Amniotic epithelial cell (primary cell): Measurements from ENCODE around the gene CT45A3.
"Not testable (repeated sequence)": the region's sequence is repeated elsewhere in the genome, so short reads cannot be mapped to it uniquely, and the experiment has no call there.

Source experiments
- DNase-seq: peaks from one replicate; pipeline ENCODE4 v3.0.0-alpha.2; 2010; ENCODE audit warnings: low read depth

CT45A3 gene, protein sequence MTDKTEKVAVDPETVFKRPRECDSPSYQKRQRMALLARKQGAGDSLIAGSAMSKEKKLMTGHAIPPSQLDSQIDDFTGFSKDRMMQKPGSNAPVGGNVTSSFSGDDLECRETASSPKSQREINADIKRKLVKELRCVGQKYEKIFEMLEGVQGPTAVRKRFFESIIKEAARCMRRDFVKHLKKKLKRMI

GRCh38 chrX:135768091-135768490 is at the start of gene CT45A3:
TSS of gene CT45A3 (minus strand) at chrX:135768191. CDS start at chrX:135764444, 3,747 bp downstream.
- not testable (repeated sequence) for DNase-seq

GRCh38 chrX:135802687-135803086 is 34.7 kb upstream of the CT45A3 start, which contains the start of gene CT45A6:
TSS of gene CT45A6 (minus strand) at chrX:135802787. CDS start at chrX:135798993, 3,794 bp downstream.
- not testable (repeated sequence) for DNase-seq

DNA sequence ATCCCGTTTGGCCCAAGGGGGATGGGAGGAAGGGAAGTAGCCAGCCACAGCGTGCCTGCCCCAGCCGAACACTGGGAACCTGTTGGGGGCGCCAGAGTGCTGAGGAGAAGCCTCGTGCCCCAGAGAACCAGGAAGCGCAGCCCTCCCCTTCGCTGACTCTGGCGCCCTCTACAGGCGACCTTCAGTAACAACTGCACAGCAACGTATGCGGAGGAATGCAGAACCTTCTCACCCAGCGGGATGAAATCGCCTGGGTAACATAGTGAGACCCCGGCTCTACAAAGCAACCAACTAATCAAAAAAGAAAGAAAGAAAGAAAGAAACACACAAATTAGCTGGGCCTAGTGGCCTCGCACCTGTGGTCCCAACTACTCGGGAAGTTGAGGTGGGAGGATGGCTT is 17.4 kb upstream of the CT45A3 start, which contains the start of gene CT45A5:
Gene CT45A5 (minus strand): TSS at position 101 of the 400 bp plus-strand sequence. CDS start 3,774 bp downstream, outside the sequence.
- DNase-seq = not testable (repeated sequence)

GRCh38 chrX:135744739-135745138 is 23.3 kb downstream of the CT45A3 start:
- not testable (repeated sequence) for DNase-seq

DNA sequence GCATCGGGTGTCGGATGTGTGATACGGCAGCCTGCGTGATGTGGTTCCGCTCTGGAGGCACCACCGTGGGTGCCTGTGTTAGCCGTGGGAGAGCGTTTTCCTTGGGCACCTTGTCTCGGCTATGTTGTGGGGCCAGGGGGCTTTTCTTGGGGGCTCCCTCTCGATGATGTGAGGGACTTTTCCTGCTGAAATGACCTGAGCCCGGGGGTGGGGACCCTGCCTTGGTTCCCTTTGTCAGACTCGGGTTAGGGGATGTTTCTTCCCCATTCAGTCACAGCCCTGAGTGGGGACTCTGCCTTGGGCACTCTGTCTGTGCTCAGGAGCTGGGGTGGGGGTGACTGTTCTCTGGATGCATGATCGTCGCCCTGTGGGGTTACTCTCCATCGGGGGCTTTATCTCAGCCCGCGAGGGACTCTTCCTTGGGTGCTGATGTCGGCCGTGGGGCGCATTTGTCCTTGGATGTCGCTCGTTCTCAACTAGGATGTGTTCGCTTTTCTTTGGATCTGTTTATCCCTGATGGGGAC is 26.7 kb downstream of the CT45A3 start:
- DNase-seq = no peak

- no peak for DNase-seq
Measured at GRCh38 chrX:135740681-135741149, 27.3 kb downstream of the CT45A3 start.

DNA sequence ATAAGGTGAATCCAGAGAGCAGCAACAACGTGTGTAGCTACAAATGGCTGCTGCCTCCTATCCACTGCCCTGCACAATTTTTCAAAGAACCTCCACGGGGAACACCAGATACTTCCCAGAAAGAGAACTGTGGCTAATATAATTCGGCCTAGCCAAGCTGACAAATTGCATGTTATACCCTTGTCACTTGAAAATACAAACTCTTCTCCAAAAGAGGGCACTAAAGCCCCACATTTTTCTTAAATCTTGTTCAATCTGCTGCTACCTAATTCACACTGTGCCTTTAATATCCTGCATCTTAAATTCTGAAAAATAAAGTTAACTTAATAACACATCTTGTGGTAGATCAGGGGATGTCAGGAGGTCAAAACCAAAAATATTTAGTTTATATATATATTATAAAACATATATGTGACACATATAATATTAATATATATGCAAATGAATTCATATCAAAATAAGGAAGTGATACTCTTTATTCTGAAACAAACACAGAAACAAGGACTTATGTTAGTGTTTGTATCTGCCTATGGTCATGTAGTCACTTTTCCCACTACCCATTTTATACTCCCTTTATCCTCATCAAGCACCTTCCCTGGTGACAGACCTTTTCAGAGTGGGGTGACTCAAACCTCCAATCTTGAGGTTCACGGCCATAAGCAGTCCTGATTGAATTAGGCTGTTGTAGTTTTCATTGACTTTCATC is 30.5 kb downstream of the CT45A3 start:
- no peak for DNase-seq

- DNase-seq = not testable (repeated sequence)
Measured at GRCh38 chrX:135734666-135735065, 33.3 kb downstream of the CT45A3 start.

- DNase-seq = no peak
Measured at GRCh38 chrX:135713795-135714194, 54.2 kb downstream of the CT45A3 start.

GRCh38 chrX:135713183-135713689 is 54.8 kb downstream of the CT45A3 start, which contains the start of gene CT45A1:
TSS of gene CT45A1 (plus strand) at chrX:135713639. CDS start at chrX:135718941, 5,302 bp downstream.
- DNase-seq = not testable (repeated sequence)
